ENCODE data around the gene PITPNC1. TPM values are rescaled to one million over a fixed set of nuclear protein-coding genes. Genes with fewer than 3 reads are reported as not detected.

Gene PITPNC1
- total RNA-seq, 4 donors from 2014 or later, result 1.6 to 6.0 (median 3.2) TPM

DNA sequence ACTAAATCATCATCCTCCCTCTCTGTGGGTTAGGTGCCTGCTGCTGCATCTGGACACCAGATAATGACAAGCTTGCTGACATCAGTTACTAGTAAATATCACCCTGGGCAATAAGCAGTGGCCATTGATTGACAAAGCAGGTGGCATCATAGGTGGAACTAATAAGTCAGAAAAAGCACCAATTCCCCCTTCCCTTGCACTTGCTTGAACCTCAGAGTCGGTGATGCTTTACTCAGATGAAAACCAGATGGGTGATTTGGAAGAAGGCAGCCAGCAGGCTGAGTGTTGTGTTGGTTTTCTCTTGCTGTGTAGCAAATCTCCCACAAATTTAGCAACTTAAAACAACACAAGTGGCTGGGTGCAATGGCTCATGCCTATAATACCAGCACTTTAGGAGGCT, 193.7 kb downstream of the PITPNC1 start:
- H3K27ac ChIP-seq, result no peak overlapping the region

DNA sequence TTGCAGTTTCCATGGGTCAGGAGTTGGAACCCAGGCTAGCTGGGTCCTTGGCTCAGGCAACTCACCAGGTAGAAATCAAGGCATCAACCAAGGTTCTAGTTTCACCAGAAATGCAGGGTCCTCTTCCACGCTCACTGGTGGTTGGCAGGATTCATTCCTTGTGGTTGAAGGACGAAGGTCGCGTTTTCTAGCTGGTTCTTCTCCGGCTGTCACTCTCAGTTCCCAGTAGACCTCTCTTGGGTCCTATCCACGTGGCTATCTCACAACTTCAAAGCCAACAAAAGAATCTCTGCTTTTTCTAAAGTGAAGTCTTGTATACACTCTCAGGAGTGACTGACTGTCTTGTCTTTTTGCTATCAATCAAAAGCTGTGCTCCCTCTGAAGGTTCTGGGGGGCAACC, 194.4 kb downstream of the PITPNC1 start:
- no peak for DNase-seq (ENCODE audit: low spot score in 2 of 2)
- H3K27ac ChIP-seq, result no peak overlapping the region
- H3K27me3 ChIP-seq, result no peaks in the 10 kb centered on the region
- H3K4me1 ChIP-seq, result no peaks in the 10 kb centered on the region
- H3K36me3 ChIP-seq, result no peaks in the 10 kb centered on the region
- WGBS, result 88% methylated on average over 6 of the region's 6 CpGs
- H3K4me3 ChIP-seq, result no peak overlapping the region
- no peaks in the 10 kb centered on the region for H3K9me3 ChIP-seq
- TF ChIP-seq POLR2AphosphoS5 (IDR thresholded peaks at IDR 0.05) (no peak), EP300 (IDR thresholded peaks at IDR 0.05) (no peak), POLR2A (IDR thresholded peaks at IDR 0.05) (no peak)
- TF ChIP-seq, protein P1, sequence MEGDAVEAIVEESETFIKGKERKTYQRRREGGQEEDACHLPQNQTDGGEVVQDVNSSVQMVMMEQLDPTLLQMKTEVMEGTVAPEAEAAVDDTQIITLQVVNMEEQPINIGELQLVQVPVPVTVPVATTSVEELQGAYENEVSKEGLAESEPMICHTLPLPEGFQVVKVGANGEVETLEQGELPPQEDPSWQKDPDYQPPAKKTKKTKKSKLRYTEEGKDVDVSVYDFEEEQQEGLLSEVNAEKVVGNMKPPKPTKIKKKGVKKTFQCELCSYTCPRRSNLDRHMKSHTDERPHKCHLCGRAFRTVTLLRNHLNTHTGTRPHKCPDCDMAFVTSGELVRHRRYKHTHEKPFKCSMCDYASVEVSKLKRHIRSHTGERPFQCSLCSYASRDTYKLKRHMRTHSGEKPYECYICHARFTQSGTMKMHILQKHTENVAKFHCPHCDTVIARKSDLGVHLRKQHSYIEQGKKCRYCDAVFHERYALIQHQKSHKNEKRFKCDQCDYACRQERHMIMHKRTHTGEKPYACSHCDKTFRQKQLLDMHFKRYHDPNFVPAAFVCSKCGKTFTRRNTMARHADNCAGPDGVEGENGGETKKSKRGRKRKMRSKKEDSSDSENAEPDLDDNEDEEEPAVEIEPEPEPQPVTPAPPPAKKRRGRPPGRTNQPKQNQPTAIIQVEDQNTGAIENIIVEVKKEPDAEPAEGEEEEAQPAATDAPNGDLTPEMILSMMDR (IDR thresholded peaks at IDR 0.05), result no peak

More for the DNA sequence above, 193.7 kb downstream of the PITPNC1 start:
- no peaks in the 10 kb centered on the region for H3K4me1 ChIP-seq
- DNase-seq (ENCODE audit: low spot score in 2 of 2), result no peak
- 65% methylated on average over 1 of the region's 1 CpG for WGBS
- no peak overlapping the region for H3K4me3 ChIP-seq
- no peaks in the 10 kb centered on the region for H3K27me3 ChIP-seq
- no peaks in the 10 kb centered on the region for H3K36me3 ChIP-seq
- no peaks in the 10 kb centered on the region for H3K9me3 ChIP-seq
- TF ChIP-seq POLR2A (IDR thresholded peaks at IDR 0.05) (no peak), EP300 (IDR thresholded peaks at IDR 0.05) (no peak), POLR2AphosphoS5 (IDR thresholded peaks at IDR 0.05) (no peak)
- TF ChIP-seq, protein P1 (IDR thresholded peaks at IDR 0.05), result no peak

DNA sequence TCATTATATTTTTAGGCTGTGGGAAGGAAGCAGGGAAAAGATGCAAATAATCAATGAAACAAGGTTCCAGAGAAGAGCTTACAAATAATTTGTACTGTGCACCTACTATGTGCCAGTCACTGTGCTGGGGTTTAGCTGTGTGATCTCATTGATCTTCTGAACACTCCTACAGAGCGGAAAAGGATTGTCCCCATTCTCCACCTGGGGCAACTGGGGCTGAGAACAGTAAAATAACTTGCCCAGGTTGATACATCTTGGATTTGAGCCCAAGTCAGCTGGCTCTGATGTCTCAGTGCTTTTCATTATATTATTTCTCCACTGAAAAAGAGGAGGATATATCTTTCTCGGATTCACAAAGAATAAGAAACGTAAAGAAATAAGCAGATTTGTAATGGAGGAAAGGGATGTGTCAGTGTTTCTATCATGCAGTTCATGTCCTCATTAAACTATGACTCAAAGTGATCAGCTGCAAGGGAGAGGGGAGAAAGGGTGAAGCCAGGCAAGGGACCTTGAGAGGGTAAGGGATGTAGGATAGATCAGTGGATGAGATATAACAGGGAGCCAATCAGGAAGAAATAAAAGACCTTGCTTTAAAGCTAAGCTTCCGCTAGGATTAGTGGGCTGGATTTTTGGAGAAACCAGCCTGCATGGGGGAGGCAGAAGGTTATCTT, 197.0 kb downstream of the PITPNC1 start:
- no peak for DNase-seq (ENCODE audit: low spot score in 2 of 2)
- no peak overlapping the region for H3K4me3 ChIP-seq
- WGBS, result 96% methylated on average over 4 of the region's 4 CpGs
- no peaks in the 10 kb centered on the region for H3K9me3 ChIP-seq
- no peaks in the 10 kb centered on the region for H3K27me3 ChIP-seq
- no peak overlapping the region for H3K27ac ChIP-seq
- no peak for TF ChIP-seq POLR2AphosphoS5 (IDR thresholded peaks at IDR 0.05)
- H3K36me3 ChIP-seq, result no peaks in the 10 kb centered on the region
- H3K4me1 ChIP-seq, result no peaks in the 10 kb centered on the region

DNA sequence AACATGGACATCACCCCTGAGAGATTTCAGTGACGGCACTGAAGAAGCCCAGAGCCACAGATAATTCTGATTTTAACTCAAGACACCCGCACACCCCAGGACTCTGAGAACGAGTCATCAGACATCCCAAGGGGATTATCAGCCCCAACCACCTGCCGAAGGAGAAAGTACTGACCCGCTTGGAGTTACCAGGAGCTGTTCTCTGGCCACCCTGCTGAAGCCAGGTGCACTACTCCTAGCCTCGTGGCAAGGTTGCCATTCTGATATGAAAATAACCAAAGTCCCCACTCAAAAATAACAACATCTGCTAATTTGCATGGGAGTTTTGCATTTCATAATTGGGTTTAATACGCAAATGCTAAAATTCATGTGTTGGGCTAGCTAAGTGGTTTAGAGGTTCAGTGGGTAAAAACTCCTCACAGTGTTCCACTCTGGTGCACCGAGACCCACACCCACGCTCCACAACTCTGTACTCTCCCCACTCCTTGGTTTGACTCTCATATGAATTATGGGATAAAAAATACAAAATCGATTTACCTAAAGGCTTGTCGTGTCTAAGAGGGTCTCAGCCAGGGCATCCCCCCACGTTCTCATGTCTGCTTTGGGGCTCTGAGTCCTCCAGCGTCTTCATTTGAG, 197.7 kb downstream of the PITPNC1 start:
- Histone ChIP-seq H3K27ac (no peak overlapping the region), H3K36me3 (no peaks in the 10 kb centered on the region), H3K9me3 (no peaks in the 10 kb centered on the region), H3K4me3 (no peak overlapping the region), H3K27me3 (no peaks in the 10 kb centered on the region), H3K4me1 (no peaks in the 10 kb centered on the region)
- DNase-seq (ENCODE audit: low spot score in 2 of 2), result no peak
- TF ChIP-seq, protein P1 (IDR thresholded peaks at IDR 0.05), result no peak
- no peak for TF ChIP-seq POLR2AphosphoS5 (IDR thresholded peaks at IDR 0.05)
- TF ChIP-seq POLR2A (IDR thresholded peaks at IDR 0.05), result no peak
- TF ChIP-seq EP300 (IDR thresholded peaks at IDR 0.05), result no peak
- WGBS, result 88% methylated on average over 13 of the region's 13 CpGs

DNA sequence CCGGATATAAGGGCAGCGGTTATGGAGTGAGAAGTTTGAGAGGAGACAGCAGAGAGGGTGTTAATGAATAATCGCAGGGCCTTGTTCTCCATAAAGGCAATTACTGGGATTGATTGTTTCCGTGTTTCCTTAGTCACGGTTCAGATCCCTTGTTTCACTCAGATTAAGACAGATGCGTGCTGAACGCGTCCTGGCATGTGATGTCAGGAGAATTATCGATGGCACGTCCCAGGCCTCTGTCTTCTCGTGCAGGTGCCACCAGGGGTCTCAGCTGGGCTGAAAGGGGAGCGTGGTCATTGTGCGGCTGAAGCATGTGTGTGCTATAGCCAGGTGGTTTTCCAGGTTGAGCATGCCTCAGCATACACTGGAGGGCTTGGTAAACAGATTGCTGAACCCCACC, 198.2 kb downstream of the PITPNC1 start:
- no peaks in the 10 kb centered on the region for H3K4me1 ChIP-seq
- H3K27ac ChIP-seq, result no peak overlapping the region
- no peaks in the 10 kb centered on the region for H3K27me3 ChIP-seq
- no peaks in the 10 kb centered on the region for H3K9me3 ChIP-seq
- TF ChIP-seq EP300 (IDR thresholded peaks at IDR 0.05), result no peak
- TF ChIP-seq POLR2AphosphoS5 (IDR thresholded peaks at IDR 0.05), result no peak
- TF ChIP-seq, protein P1 (IDR thresholded peaks at IDR 0.05), result no peak
- TF ChIP-seq POLR2A (IDR thresholded peaks at IDR 0.05), result no peak
- no peaks in the 10 kb centered on the region for H3K36me3 ChIP-seq
- 70% methylated on average over 13 of the region's 13 CpGs for WGBS
- no peak for DNase-seq (ENCODE audit: low spot score in 2 of 2)
- H3K4me3 ChIP-seq, result no peak overlapping the region

Measured in suprapubic skin (tissue), 4 donors.